ENCODE results near the gene COTL1.
"Not testable (repeated sequence)": the region's sequence is repeated elsewhere in the genome, so short reads cannot be mapped to it uniquely, and the experiment has no call there.

Gene COTL1

DNA sequence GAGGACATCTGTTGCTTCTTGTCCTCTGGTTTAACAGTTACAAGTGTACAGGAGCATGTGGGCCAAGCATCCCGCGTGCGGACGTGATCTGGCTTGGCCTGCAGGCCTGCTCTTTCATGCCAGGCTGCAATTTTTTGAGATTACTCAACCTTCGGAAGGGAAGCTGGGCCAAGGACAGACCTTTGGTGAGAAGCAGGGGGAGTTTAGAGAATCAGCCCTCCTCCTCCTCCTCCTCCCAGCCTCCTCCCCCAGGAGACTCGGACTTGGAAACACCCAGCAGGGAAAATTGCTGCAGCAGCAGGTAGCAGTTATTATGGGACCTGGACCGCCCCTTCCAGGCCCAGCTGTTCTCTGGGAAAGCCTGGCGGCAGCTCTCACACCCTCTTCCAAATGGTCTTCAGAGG lies 25.3 kb upstream of the COTL1 start:
- DNase-seq (ENCODE audit: low spot score) = no peak

DNA sequence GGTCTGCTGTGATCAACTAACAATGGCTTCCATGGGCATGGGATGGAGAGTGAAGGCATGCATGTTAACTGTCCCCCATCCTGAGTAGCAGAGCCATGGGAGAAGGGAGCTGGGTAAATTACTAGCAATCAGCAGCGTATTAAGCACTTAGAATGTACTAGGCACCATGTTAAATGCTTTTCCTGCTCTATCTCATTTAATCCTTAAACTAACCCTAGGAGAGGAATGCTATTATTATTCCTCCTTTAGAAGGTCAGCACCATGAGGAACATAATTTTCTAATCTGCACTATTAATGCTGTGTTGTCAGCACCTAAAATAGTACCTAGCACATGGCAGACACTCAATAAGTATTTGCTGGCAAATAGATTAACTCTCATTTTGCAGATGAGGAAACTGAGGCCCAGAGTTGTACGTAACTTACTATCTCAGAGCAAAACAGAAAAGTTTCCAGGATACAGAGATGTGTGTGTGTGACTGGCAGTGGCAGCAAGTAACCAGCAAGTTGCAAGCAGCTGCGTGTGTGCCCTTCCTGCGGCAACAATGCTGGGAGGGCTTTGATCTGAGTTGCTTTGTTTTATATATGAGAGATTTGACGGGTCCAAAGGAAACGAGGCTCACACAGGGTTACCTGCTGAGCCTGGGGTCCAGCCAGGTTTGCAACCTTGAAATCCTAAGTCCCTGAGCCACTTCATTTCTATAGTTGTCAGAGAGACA lies 23.9 kb upstream of the COTL1 start:
- no peak for DNase-seq (ENCODE audit: low spot score)

DNA sequence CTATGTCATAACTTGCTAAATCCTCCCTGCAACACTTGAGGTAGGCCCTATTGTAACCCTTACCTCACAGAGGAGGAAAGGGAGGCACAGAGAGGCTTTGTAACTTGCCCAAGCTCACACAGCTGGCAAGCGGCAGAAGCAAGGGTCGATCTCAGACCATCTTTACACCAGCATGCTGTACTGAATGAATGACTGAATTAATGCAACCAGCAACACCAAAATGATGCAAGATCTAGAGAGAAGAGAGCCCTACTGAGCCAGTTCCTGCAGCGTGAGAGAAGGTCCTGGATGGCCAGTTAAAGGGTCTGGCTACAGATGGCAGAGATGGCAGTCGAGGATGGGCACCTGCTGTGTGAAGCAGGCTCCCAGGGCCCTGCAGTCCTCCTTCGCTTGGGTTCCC lies 22.3 kb upstream of the COTL1 start:
- no peak for DNase-seq (ENCODE audit: low spot score)

DNA sequence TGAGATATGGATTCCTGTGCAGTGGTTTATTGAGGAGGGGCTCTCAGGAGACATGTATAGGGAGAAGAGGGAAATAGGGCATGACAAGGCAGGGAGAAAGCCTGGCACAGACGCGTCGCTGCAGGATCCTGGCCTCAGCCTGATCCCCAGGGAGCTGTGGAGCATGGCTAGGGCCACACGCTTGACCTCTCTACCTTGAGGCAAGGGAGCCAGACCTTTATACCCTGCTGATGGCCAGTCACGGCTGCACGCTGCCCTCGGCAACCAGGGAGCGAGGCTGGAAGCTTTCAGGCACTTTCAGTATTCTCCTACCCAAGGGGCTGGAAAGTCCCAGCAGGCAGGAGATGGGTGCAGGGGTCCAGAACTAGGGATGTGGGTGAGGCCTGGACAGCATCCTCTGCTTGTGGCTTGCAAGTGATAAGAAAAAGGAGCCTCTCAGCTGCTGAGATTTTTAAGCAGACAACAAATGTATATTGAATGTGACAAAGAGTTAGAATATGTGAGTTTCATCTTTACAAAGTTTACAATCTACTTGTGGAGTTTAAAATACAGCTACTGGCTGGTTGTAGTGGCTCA lies 20.4 kb upstream of the COTL1 start:
- DNase-seq (ENCODE audit: low spot score) = no peak

DNA sequence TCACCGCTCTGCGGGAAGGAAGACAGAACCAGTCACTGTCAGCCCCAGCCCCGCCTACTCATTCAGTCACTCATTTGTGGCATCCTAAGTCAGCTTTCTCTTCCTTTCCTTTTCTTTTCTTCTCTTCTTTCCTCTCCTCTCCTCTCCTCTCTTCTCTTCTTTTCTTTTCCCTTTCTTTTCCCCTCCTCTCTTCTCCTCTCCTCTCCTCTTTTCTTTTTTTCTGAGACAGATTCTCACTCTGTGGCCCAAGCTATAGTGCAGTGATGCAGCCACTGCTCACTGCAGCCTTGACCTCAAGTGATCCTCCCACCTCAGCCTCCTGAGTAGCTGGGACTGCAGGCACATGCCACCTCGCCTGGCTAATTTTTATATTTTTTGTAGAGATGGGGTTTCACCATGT lies 19.8 kb upstream of the COTL1 start:
- no peak for DNase-seq (ENCODE audit: low spot score)

DNA sequence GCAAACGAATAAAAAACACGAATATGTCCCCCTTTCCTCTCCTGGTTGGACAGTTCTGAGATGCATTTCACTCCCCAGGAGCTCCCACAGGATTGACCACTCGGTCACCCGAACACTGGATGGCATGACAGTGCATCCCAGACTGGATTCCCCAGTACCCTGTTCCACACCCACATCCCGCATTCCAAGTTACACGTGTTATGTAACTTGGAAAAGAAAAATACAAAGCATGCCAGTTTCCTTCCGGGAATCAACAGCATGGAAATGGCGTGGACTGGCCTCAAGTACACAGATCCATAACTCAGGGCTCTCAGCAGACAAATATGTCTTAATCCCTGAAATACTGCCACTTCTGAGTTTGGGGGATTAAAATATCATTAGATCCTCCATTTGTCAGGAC lies 17.8 kb upstream of the COTL1 start:
- DNase-seq (ENCODE audit: low spot score) = no peak

DNA sequence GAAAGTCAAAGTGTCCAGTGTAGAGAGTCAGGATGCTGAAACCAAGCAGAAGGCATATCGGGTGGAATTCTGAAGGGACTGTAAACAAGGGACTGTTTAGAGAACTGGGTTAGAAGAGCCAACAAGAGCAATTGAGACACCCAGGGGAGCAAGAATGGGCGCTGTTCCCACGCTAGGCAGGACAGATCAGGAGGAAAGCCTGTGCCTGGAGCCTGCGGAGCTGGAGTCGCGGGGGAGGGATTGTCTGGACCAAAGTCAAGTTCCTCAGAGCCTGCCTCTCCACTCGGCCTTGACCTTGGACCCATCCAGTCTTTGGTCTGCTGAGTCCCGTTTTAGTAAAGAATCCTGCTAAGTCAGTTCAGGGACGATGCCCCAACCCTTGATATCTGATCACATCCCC lies 15.7 kb upstream of the COTL1 start:
- no peak for DNase-seq (ENCODE audit: low spot score)

DNA sequence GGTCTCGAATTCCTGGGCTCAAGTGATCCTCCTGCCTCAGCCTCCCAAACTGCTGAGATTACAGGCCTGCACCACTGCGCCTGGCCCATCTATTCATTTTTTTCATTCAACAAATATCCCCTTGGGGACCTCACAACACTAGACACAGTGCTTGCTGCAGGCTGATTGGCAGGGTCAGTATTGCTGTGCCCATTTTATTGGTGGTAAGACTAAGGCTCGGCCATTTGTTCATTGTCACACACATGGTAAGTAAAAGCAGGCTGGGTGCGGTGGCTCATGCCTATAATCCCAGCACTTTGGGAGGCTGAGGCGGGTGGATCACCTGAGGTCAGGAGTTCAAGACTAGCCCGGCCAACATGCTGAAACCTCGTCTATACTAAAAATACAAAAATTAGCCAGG lies 15.0 kb upstream of the COTL1 start:
- DNase-seq (ENCODE audit: low spot score) = not testable (repeated sequence)

DNA sequence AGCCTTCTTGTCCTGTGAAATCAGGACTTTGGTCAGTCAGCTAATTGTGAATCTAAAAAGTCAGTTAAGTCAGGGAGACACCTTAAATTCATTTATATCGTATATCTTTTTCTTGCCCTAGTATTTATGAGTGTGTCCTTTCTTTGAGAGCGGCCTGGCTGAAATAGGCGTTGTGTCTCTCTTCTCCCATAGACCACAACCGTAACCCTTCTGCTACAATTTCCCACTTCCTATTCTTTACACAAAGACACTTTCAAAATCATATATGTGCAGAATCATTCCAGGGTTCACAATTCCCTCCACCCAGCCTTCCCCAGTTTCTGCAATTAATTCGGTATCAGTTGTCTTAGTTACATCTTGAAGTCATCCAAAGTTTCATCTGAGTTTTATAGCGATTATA lies 14.0 kb upstream of the COTL1 start:
- DNase-seq (ENCODE audit: low spot score) = no peak

DNA sequence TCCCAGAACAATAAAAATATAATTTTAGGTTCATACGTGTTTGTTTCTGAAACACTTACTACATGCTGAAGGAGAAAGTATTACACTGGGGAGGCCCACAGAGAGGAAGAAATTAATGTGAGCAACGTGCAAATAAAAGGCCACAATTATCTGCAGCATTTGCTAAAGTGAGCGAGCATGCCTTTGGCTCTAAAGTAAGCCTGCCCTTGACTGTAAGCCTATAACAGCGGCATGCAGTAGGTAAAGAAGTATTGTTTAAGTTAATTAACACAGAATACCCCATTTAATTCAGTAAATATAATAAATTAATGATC lies 13.2 kb upstream of the COTL1 start:
- no peak for DNase-seq (ENCODE audit: low spot score)

DNA sequence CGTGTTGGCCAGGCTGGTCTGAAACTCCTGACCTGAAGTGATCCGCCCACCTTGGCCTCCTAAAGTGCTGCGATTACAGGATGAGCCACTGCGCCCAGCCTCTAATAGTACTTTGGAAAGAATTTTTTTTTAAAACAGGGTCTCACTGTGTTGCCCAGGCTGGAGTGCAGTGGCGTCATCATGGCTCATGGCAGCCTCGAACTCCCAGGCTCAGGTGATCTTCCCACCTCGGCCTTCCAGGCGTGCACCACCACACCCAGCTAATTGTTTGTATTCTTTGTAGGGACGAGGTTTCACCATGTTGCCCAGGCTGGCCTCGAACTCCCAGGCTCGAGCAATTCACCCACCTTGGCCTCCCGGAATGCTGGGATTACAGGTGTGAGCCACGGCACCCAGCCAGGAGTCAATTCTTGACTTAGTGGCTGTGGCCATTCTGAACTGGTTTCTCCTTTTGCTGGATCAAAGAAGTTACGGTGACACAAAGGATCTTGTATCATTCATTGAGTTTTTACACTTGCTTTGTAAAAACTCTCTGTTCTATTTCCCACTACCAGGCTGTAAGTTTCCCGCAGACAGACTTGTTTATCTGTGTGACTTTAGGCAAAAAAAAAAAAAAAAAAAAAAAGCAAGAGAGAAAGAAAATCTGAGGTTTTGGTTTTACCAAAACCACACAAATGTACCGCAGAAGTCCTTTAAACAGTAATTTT lies 12.7 kb upstream of the COTL1 start:
- DNase-seq (ENCODE audit: low spot score) = no peak

DNA sequence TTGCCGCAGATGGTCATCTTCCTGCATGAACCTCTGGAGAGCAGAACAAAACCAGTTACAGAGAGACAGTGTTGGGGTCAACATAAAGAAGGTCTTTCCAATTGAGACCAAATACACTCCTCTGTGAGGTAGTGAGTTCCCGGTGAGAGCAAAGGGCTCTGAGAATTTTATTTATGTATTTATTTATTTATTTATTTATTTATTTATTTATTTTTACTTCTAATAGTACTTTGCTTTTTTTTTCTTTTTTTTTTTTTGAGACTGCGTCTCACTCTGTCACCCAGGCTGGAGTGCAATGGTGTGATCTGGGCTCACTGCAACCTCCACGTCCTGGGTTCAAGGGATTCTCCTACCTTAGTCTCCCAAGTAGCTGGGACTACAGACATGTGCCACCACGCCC lies 12.1 kb upstream of the COTL1 start:
- no peak for DNase-seq (ENCODE audit: low spot score)

DNA sequence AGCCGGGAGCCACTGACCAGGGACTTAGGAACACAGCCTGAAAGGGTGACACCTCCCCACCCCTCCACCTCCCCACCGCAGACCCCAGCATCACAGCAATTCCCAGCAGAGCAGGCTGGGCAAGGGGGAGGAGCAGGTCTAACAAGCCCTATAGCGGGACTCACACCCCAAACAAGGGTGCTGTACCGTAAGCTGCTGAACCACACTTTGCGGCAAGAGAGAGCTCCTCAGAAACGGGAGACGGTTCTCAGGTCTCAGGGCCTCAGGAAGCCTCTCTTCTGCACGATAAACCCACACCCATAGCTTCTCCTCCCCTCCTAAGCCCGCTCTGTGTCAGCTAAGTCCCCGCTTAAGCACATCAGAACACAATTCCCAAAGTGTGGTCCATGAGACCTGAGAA lies 11.7 kb upstream of the COTL1 start:
- DNase-seq (ENCODE audit: low spot score) = no peak

DNA sequence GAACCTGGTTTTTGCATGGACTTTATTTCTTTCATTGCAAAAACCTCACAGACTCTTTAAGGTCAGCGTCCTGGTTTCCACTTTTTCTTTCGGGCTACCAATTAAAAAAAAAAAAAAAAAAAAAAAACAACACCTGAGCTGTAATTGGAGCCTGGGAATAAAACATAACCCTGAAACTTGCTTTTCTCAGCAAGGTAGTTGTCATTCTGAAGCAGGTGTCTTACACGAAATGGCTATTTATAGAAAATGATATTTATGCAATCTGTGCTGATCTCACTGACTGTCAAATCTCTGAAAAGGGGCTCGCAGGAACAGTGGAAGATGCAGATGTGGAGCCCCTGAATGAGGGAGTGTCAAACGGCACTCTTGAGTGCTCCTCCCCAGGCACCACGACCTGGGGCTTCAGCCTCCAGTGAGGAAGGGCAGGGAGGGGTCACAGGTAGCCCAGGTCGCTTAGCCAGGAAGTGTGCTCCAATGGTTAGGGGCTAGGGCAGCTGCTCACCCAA lies 10.4 kb upstream of the COTL1 start:
- DNase-seq (ENCODE audit: low spot score) = no peak

DNA sequence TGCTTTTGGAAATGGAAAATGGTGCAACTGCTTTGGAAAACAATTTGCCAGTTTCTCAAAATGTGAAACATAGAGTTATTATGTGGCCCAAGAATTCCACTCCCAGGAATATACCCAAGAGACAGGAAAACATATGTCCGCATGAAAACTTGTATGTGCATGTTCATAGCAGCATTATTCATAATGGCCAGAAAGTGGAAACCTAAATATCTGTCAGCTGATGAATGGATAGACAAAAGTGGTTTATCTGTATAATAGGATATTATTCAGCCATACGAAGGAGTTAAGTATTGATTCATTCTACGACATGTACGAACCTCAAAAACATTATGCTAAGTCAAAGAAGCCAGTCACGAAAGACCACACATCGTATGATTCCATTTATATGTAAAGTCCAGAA lies 7.7 kb upstream of the COTL1 start:
- DNase-seq (ENCODE audit: low spot score) = no peak

DNA sequence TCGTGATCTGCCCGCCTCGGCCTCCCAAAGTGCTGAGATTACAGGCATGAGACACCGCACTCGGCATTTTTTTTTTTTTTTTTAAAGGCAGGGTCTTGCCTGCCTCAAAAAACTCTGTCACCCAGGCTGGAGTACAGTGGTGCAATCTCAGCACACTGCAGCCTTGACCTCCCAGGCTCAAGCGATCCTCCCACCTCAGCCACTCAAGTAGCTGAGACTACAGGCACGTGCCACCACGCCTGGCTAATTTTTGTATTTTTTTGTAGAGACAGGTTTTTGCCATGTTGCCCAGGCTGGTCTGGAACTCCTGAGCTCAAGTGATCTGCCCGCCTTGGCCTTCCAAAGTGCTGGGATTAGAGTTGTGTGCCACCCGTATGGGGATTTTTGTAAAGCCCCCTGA lies 3.0 kb upstream of the COTL1 start:
- not testable (repeated sequence) for DNase-seq (ENCODE audit: low spot score)

DNA sequence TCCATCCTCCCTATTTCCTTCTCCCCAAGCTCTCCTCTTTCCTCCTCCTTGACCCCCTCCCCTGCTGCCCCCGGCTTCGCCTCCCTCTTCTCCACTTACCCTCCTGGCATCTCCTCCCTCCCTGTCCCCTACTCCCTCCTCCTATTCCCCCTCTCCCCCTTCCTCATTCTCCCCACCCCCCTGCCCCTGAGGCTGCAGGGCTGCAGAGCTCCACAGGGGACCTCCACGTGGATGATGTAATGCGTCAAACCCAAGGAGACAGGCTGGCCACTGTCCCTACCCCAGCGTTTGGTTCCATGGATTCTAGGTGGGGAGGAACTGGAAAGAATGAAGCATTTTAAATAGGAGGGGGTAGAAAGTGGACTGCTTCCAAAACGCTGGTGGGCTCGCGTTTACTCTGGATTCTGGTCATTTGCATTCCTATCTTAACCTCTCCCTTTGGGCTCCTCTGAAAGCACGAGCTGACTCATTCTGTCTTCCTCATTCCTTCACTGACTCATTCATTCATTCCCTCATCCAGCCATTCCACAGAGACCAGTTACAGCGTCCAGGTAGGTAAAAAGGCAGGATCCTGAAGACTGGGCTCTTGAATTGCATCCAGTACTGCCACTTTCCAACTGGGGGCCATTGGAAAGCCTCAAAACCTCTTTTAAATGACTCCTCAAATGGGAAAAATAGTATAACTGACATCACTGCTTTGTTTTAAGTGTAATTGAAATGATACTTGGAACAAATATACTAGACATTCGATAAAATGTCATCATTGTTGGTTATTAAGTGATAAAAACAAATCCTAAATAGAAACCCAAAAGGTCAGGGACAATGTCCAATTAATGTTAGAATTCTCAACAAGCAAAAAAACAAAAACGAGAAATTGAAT lies 943 bp upstream of the COTL1 start:
- DNase-seq (ENCODE audit: low spot score) = no peak

DNA sequence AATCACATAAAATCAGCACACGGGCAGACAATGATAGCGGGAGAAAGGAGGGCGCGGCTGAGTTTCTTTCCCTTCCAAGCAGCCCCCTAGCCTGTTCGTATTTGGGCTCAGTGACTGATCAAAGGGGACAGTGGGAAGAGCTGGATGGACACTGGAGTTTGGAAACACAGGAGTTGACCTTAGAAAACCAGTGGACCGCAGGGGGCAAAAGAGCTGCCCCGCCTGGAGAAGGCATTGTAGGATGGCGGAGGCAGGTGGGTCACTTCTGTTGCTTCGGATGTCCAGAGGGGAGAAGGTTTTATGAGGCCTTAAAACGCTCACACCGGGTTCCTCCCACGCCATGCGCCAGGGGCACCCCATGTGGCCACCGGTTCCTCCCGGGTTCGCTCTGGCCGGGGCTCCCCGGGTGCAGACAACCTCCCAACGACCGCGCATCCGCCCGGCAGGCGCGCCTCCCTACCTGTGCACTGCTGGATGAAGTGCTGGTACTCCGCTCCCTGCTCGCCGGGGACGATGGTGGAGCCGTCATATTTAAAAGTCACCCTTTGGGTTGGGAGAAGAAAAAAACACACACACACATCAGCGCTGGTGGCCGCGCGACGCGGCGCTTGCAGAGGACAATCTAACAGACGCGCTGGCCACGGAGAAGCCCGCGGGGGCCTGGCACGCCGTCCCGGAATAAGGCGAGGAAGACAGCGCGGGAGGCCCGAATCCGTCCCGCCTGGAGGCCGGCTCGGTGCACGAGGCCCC lies 662 bp downstream of the COTL1 start:
- no peak for DNase-seq (ENCODE audit: low spot score)

DNA sequence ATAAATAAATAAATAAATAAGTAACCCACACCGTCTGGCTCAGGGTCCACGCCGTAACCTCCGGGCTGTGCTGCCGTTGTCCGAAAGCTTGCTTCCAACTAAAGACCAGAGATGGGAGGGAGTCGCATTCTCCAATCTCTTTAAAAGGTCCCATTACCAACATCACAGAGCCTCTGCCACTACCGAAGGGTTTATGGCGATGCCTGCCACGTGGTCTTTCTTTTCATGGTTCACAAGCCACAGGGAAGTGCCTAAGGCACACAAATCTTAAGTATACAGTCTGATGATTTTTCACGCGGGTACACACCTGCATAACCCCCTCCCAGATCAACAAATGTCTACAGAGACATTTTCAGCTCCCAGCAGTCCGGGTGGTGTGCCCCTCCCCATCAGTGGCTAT lies 1.4 kb downstream of the COTL1 start:
- DNase-seq (ENCODE audit: low spot score) = no peak

DNA sequence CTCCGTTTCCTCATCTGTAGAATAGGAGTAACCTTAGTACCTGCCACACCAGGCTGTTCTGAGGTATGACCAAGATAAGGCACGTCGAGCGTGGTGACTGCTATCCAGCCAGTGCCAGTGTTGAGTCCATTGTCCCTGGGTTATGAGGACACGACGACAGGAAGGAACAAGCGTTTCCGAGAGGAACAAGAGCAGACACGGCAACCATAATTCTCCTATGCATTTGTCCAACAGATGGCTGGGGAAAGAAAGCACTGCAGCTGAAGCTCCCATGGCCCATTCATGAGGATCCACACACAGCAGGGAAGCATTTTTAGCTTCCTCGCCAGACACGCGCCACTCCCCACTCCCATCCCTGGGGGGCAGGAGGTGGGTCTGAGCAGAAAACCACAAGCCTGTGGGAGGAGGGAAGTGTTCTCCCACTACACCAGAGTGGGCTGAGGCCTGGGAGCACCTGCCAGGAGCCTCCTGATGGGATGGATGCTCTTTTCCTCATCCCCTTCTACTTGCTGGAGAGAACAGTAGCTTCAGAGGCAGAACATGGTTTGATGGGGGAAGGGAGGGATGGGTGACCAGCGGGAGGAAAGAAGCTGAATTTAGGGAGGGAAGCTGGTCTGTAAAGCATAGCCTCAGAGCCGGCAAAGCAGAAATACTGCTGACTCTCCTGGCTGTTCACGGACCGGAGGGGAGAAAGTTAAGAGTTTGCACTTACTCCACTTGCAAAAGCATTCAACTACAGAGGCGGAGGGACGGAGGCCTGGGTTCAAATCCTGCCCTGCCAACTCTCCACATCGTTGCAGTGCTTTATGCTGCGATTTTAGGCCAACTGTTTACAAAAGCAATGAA lies 2.7 kb downstream of the COTL1 start:
- no peak for DNase-seq (ENCODE audit: low spot score)

DNA sequence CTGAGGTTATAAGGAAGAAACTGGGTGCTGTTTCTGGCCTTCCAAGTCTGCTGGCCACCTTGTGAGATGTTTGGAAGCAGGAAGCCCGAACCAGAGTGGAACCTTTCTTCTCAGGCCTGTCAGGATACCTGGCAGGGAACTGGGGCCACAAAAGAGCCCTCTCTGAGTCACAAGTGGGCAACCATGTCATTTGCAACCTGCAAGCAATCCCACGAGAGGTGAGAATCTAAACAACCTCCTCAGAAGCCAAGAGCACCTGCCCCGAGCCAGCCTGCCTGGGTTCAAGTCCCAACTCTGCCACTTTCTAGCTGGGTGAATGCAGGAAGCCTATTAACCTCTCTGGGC lies 3.3 kb downstream of the COTL1 start:
- no peak for DNase-seq (ENCODE audit: low spot score)

All from HuH-7 (cell line).